Middle frontal gyrus (tissue), 1 donor: Measurements from ENCODE around the gene OLFML2A.
"Not testable (repeated sequence)": the region's sequence is repeated elsewhere in the genome, so short reads cannot be mapped to it uniquely, and the experiment has no call there.

Source experiments
- DNase-seq: peaks from one replicate; pipeline ENCODE4 v3.0.0-alpha.2; 2015; ENCODE audit warnings: low spot score; ENCODE audit errors: extremely low spot score

Gene OLFML2A

DNA sequence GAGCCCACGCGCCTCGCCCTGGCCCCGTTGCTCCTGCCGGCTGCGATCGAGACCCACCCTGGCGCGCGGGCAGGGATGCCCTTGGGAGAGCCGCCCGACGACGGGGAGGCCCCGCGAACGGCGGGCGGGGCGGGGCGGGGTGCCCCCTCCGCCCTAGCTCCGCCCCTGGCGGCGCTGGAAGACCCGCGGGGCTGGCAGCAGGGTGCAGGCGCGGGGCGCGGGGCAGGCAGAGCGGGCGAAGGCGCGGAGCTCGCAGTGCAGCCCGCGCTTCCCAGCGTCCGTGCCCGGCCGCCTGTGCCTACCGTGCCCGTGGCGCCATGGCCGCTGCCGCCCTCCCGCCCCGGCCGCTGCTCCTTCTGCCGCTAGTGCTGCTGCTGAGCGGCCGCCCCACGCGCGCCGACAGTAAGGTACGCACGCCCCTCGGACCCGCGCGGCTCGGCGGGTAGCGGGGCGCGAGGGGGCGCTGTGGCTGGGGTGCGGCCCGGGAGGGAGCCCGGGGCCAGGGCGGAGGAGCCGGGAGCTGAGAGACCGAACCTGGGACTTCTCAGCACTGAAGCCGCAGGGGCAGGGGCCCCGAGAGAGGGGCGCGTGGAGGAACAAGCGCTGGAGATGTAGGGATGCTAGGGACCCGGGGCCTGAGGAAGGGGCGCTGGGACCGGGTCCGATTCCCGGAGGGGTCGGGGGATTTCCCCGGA lies at the start of gene OLFML2A:
OLFML2A (plus strand) TSS at position 180 of the 695 bp plus-strand sequence; CDS start at position 318, 138 bp downstream.
- no peak for DNase-seq

DNA sequence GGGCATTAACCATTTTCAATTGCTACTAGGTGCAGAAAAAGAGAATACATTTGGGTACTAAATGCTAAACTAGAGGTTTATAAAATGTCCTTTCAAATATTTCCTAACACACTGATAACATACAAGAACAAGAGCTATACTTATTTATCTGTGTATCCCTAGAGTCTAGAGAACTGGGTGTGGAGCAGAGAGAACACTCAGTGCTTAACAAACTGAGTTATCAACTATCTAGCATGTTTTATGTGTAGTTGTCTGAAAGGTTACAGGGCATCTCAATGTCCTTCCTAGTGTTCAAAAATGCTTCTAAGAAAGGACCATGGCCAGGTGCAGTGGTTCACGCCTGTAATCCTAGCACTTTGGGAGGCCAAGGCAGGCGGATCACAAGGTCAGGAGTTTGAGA lies 46.2 kb upstream of the OLFML2A start:
- DNase-seq, result no peak

DNA sequence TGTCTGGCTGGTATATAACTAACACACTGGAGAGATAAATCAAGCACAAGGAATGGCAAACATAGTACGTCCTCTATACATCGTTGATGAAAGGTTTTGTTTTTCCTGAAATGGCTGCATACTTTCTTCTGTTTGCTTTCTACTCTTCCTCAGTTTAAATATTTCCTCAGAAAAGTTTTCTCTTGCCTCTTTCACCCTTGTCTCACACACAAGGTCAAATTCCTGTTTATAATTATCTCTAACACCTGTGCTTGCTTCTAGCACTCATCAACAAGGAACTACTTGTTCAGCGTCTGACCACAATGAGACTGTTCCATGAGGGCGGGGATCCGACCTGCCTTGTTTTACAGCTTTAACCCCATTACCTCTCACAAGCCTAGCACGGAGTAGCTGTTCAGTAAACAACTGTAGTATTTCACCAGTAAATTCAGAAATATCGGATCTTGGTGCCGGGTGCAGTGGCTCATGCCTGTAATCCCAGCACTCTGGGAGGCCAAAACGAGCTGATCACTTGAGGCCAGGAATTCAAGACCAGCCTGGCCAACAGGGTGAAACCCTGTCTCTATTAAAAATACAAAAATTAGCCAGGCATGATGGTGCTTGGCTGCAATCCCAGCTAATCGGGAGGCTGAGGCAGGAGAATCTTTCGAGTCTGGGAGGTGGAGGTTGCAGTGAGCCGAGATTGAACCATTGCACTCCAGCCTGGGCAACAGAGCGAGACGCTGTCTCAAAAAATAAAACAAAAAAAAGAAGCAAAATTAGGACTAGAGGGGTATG lies 42.8 kb upstream of the OLFML2A start:
- no peak for DNase-seq

DNA sequence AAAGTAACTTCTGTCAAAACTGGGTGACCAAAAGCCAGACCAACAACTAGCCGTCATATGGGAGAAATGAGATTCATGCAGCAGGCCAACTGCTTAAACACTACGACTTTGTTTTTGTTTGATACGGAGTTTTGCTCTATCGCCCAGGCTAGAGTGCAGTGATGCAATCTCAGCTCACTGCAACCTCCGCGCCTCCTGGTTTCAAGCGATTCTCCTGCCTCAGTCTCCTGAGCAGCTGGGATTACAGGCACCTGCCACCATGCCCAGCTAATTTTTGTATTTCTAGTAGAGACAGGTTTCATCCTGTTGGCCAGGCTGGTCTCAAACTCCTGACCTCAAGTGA lies 42.2 kb upstream of the OLFML2A start:
- DNase-seq, result not testable (repeated sequence)

DNA sequence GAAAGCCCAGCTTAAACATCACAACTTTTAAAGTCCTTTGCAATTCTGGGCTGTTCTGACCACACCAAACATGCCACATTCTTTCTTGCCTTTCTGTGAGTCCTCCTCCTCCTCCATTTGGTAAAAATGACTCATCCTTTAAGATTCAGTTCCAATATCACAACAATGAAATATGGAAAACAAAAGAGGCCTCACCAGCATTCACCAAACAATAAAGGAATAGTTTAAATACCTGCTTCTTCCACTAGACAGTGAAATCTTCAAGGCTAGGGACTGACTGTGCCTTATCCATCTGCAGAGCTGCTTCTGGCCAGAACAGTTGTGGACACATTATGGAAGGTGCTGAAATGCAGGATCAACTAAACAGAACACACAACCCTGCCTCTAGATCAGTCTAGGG lies 41.8 kb upstream of the OLFML2A start:
- no peak for DNase-seq

DNA sequence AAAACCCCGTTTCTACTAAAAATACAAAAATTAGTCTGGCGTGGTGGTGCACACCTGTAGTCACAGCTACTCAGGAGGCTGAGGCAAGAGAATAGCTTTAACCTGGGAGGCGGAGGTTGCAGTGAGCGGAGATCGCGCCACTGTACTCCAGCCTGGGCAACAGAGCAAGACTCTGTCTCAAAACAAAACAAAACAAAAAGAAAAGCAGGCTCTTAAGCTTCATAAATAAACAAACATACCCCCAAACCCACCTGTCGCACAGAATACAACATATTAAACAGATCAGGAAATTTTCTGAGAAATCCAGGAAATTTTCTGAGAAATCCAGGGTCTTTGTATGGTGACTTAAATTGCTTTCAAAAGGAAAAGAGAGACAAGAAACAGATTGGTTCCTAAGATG lies 38.9 kb upstream of the OLFML2A start:
- not testable (repeated sequence) for DNase-seq

DNA sequence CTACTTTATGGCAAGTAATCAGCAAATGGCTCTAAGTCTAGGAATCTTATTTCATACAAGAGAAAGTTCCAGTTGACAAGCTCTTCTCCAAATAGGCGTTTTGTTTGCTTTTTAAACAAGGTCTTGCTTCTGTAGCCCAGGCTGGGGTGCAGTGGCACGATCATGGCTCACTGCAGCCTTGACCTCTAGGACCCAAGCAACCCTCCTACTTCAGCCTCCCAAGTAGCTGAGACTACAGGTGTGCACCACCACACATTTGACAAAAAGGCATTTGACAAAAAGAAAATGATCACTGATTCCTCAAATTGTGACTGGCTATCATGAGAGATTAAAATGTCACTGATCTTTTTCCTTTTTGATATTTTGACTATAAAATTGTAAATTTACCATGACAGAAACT lies 37.6 kb upstream of the OLFML2A start:
- DNase-seq, result no peak

DNA sequence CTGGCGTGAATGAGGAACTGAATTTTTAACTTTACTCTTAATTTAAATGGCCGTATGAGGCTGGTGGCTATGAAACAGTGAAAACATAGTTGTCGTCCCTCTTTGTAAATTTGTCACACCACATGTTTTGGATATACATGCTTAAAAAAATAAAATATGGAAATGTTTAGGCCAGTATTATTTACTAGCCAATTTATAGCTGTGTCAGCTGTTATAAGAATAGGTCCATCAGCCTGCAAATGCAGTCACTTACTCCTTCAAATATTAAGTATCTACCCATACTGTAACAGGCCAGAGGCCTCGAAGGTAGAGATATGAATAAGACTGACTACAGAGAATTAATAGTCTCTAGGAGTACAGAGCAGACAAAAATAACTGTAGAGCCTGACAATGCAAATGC lies 35.8 kb upstream of the OLFML2A start:
- DNase-seq, result no peak

DNA sequence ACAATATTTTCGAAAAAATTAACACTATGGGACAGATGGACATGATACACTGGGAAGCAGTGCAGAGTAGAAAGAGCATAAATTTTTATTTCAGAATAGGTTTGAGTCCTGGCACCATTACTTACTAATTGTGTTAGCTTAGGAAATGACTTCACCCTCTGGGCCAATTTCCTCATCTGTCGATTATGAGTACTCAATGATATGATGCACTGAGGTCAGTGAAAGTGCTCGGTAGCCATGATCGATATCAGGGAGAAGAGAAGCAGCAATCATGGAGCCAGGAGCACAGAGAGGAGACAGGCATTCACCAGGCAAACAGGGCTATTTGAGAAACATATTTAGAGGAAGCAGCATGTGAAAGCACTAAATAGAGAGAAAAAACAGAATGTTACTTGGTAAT lies 35.3 kb upstream of the OLFML2A start:
- no peak for DNase-seq

DNA sequence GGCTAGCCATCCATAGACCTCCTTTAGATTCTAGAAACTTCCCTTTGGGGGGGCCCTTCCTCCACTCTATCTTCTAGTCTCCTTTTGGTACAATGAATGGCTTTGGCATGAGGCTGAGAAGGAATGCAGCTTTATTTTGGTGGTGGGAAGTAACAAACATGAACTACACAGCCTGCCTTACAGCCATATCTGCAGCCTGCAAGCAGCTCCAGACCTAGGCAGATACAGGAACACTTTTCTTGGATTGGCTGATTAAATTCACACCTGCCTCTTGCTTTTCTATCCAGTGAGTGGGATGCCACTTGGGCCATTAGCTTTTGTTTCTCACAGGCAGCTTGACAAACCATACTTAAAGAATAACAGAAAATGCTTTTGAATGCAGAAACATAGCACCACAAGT lies 34.0 kb upstream of the OLFML2A start:
- DNase-seq, result no peak

DNA sequence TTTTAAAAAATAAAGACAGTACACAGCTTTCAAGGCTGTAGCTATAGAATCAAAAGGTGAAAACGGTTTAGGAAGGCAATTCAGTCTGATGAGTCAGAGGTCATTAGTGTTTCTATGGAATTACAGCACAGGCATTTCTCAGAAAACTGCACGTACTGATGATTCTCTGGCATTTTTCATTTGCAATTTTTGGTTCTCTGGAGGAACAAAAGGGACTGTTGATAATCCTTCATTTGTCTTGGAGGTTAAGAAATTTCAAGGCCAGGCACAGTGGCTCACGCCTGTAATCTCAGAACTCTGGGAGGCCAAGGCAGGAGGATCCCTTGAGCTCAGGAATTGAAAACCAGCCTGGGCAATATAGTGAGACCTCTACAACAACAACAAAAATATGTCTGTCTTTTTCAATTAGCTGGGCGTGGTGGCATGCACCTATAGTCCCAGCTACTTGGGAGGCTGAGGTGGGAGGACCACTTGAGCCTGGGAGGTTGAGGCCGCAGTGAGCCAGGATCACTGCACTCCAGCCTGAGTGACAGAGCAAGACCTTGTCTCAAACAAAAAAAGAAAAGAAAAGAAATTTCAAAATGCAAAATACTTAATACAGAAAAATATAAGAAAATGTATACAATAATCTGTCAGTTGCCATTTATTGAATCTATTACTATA lies 33.1 kb upstream of the OLFML2A start:
- DNase-seq, result no peak

DNA sequence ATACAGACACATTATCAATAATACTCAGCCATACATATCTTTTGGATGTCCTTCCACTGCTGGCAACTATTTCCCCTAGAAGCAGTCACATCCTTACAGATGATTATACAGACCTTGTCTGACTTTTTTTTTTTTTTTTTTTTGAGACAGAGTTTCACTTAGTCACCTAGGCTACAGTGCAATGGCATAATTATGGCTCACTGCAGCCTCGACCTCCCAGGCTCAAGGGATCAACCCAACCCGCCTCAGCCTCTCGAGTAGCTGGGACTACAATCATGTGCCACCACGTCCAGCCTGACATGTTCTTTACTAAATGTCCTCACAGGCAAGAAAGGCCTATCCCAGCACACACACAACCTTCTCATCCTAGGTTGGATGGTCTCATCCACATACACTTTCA lies 29.9 kb upstream of the OLFML2A start:
- no peak for DNase-seq

DNA sequence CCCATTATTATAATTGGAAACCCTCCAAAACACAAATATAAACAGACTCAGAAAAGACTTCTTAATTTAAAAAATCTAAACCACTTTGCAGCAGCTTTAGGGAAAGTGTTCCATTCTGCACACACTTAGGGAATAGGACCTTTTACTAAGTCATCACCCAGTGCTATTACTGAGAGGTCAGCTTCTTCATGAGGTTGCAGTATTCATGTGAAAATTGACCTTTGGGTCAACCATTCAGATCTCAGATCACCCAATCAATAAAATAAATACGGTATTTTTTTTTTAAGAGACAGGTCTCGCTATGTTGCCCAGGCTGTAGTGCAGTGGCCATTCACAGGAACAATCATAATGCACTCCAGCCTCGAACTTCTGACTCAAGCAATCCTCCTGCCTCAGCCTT lies 27.6 kb upstream of the OLFML2A start:
- DNase-seq, result no peak

DNA sequence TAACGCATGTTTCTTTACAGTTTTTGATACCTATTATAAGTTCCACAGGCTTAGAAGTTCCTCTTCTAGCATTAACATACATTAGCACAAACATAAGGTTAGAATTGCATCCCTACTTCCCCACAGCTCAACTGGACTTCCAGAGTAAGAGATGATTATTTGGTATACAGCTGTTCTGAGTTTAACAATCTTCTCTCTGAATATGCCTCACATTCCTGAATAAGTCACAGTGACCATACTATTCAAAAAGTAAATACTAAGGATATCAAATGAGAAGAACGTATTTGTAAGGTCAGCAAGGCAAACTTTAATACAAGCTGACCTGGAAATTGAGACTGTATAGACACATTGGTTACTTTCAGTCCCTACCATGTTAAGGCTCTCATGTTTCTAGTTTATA lies 27.2 kb upstream of the OLFML2A start:
- DNase-seq, result no peak

DNA sequence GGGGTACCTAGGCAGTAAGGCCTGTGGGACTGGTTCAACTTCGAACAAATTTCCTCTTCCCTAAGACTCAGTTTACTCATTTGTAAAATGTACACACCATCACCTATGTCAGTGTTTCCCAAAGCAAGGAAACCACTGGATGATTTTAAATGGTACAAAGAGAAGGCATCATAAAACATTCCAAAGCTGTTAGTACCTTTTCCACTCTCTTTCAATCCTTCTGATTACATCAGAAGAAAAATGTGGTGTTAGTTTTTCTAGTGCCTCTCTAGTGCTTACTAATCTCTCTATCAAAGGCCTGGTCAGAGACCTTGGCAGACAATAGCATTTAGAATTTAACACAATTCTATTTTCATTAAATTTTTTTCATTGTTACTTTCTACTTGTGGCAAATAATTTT lies 24.0 kb upstream of the OLFML2A start:
- no peak for DNase-seq

DNA sequence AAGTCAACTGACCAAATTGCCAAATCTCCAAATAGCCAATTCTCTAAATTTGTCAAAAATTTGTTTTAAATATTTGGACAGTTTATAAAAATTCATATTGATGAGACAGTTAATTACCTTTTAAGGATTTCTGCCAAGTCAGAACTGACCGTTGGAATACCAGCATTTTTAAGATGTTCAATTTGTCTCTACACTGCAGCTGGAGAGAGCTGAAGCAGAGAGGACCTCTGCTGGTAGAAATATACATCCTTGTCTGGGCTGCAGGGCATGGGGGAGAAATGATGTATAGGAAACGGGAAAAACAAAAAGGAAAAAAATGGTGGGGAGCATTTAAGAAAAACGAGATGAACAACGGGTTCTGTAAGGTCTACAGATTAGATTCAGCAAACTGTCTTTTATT lies 22.6 kb upstream of the OLFML2A start:
- DNase-seq, result no peak

DNA sequence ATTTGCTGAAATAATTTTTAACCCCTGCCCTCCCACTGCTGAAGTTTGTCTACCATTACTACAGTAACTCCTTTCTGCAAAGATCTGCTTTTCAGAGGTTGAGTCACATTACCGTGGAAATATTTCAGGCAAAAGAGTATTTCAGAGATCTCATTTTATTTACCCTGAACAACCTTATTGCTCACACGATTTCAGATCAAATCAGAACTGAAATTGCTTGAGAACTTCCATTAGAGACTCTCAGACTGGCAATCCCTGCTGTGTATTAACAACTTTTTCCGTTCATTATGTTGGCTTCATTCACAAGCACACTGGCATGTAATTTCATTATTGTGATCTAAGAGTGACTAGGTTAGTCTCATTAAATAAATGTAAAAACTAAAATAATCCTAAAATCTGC lies 21.9 kb upstream of the OLFML2A start:
- DNase-seq, result no peak

DNA sequence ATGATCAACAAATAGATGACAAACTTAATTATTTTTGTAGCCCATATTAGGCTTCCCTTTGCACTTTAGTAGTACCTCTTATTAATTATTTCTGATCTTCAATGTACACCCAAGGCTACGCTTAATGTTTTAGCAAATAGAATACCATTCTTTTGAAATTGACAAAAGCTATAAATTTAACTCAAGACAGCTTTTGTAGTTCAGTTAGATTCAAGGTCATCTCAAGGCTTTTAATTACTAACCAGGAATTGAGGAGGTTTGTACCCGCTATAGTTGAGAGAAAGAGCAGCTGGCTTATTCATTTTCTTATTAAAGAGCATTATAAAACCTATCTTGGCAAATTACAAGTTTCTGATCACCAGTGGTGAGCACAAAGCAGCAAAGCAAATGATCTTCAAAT lies 20.9 kb upstream of the OLFML2A start:
- DNase-seq, result no peak

DNA sequence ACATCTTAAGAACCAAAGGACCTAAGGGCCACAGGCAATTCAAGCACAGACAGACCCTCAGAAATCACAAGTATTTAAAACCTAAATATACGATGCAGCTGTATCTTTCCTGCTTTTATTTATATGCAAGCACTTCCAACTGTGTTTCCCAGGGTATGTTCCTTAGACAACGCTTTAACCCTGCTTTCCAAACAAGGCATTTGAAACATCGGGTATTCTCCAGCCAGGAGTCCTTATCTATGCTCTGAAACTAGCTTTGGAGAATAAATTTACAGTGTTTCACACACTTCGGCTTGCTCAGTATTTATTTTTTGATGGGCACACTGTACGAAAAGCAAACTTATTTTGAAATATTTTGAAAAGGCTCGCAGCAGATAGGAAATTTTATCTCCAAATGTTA lies 19.3 kb upstream of the OLFML2A start:
- DNase-seq, result no peak

DNA sequence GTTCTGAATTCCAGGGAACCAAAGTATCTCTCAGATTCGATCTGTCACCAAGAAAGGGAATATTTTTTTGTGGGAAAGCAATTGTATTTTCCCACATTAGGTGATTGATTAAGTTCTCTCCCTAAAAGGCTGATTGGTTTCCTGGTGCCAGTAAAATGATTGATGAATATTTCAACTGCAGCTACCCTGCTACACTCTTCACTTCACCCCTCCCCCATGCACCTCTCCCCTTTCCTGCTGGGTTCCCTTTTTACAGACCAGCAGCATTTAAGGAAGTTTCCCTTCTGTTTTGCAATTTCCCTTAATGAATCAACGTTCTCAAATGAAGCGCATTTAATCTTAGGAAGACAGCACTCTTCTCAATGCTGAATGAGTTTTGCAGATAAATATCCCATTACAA lies 18.9 kb upstream of the OLFML2A start:
- no peak for DNase-seq

DNA sequence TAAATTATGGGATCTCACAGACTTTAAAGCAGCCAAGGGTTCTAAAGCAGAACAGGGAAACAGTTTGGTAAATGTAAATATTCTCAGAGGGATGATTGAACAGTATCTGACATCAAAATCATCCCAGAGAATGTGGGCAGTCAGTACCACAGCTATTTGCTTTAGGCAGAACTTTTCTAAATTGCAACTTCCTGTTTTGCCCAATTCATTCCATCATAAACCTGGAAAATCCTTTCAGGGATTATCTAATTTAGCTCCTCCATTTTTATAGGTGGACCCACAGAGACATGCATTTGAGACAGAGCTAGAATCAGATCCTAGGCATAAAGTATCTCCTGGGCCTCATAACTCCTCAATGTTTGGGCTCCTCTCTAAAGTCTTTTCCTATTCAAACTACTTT lies 18.2 kb upstream of the OLFML2A start:
- DNase-seq, result no peak

DNA sequence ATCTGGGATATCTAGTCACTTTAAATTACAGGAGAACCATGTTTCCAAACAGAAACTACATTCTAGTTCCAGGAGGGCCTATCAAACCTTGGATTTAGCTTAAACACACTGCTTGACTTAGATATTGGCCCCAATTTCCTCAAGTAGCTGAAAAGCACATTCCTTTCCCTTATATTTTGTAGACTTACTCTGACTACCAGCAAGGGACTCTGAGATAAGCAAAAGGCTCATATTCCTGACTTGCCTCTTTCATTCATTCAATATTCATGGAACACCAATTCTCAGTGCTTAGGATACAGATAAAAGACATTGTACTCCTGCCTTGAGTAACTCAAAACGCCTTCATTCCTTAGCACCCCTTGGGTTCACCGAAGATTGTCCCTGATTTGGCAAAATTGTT lies 17.6 kb upstream of the OLFML2A start:
- DNase-seq, result no peak

DNA sequence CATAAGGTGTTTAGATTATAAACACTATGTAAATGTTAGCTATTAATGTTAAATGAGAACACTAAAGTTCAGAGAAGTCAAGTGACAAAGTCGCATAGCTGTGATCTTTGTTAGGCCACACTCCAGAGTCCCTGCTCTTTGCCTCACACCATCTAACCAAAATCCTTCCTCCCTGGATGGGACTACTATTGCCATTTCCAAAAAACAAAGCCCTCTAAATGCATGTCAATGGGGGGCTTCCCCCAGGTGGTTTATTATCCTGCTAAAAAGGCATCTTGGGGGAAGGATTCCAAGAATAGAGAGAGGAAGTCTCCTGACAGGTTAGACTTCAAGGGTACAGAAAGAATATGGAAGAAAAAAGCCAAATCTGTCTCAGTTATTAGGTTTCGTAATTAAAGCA lies 16.2 kb upstream of the OLFML2A start:
- DNase-seq, result no peak
